ENCODE data around the gene TSSK2.

DNA sequence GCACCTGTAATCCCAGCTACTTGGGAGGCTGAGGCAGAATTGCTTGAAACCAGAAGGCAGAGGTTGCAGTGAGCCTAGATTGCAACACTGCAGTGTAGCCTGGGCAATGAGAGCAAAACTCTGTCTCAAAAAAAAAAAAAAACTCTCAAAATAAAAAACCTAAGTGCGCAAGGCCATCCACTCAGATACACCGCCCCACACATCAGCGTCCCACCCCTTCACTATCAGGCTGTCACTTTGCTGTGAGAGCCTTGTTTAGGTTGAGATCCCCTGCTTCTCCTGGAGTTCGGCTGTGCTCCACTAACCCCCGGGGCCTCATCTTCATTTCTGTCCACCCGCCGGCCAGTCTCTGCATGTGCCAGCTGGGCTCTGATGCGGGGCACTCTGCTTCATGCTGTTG lies 35.3 kb downstream of the TSSK2 start:
- TF ChIP-seq POLR2AphosphoS5 (IDR thresholded peaks at IDR 0.05) = no peak
- no peak for TF ChIP-seq EP300 (IDR thresholded peaks at IDR 0.05; ENCODE audit: low read depth)

All from transverse colon (tissue), 3 donors.